ENCODE measurements around the gene TIPARP. TPM values are rescaled to one million over a fixed set of nuclear protein-coding genes. Genes with fewer than 3 reads are reported as not detected.

TIPARP gene
- total RNA-seq, 2 experiments from 2014 or later, result 50.9 to 59.9 TPM

- Mint-ChIP-seq H3K27me3 (no peaks in the 10 kb centered on the region), H3K27ac (no peak overlapping the region), H3K9me3 (no peaks in the 10 kb centered on the region), H3K36me3 (peaks cover 6% of the 10 kb centered on the region), H3K4me1 (peaks cover 16% of the 10 kb centered on the region), H3K4me3 (no peak overlapping the region)
- DNase-seq, result no peak
- no peak for ATAC-seq (ENCODE audit: low read depth)
- POLR2A ChIA-PET, result no interaction called here
Observed at GRCh38 chr3:156657862-156658731, 16.3 kb upstream of the TIPARP start.

GRCh38 chr3:156658732-156659090 lies 15.7 kb upstream of the TIPARP start:
- Mint-ChIP-seq H3K36me3 (peaks cover 8% of the 10 kb centered on the region), H3K27me3 (no peaks in the 10 kb centered on the region), H3K27ac (no peak overlapping the region), H3K9me3 (no peaks in the 10 kb centered on the region), H3K4me1 (peaks cover 20% of the 10 kb centered on the region), H3K4me3 (no peak overlapping the region)
- ATAC-seq (ENCODE audit: low read depth) (no peak), DNase-seq (no peak)
- POLR2A ChIA-PET, result no interaction called here

DNA sequence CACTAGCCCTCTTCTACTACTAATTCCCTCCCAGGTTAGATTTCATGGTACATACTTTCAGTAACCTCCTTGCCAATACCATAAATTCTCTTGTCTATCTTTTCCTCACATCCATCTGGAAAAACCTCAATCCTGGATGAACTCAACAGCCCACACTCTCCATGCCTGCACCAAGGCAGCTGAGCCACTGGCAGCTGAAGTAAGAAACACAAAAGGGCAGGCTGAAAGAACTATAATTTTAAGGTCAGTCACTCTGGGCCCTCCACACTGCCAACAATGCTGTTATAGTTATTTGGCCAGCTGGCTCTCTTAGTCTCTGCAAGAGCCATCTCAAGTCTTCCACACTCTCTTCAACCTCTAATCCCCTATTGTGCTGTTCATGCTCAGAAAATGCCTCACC lies 15.1 kb upstream of the TIPARP start:
- no peaks in the 10 kb centered on the region for H3K27me3 Mint-ChIP-seq
- no peaks in the 10 kb centered on the region for H3K9me3 Mint-ChIP-seq
- no peak overlapping the region for H3K27ac Mint-ChIP-seq
- peaks cover 8% of the 10 kb centered on the region for H3K36me3 Mint-ChIP-seq
- POLR2A ChIA-PET, result no interaction called here
- H3K4me1 Mint-ChIP-seq, result peaks cover 24% of the 10 kb centered on the region
- no peak overlapping the region for H3K4me3 Mint-ChIP-seq
- ATAC-seq (ENCODE audit: low read depth) (no peak), DNase-seq (no peak)

- ATAC-seq (ENCODE audit: low read depth), result no peak
- no peaks in the 10 kb centered on the region for H3K27me3 Mint-ChIP-seq
- H3K4me3 Mint-ChIP-seq, result peak overlapping the region; percentile 34
- H3K27ac Mint-ChIP-seq, result peak overlapping the region; percentile 58
- peaks cover 7% of the 10 kb centered on the region for H3K36me3 Mint-ChIP-seq
- peaks cover 42% of the 10 kb centered on the region for H3K4me1 Mint-ChIP-seq
- no peaks in the 10 kb centered on the region for H3K9me3 Mint-ChIP-seq
- POLR2A ChIA-PET, result interaction anchor here (1.2 kb wide), 1 partner anchor 12 kb away, joined by 3 read pairs; no protein-coding TSS in a partner anchor
- no peak for DNase-seq
Observed at GRCh38 chr3:156661155-156661554, 13.2 kb upstream of the TIPARP start.

DNA sequence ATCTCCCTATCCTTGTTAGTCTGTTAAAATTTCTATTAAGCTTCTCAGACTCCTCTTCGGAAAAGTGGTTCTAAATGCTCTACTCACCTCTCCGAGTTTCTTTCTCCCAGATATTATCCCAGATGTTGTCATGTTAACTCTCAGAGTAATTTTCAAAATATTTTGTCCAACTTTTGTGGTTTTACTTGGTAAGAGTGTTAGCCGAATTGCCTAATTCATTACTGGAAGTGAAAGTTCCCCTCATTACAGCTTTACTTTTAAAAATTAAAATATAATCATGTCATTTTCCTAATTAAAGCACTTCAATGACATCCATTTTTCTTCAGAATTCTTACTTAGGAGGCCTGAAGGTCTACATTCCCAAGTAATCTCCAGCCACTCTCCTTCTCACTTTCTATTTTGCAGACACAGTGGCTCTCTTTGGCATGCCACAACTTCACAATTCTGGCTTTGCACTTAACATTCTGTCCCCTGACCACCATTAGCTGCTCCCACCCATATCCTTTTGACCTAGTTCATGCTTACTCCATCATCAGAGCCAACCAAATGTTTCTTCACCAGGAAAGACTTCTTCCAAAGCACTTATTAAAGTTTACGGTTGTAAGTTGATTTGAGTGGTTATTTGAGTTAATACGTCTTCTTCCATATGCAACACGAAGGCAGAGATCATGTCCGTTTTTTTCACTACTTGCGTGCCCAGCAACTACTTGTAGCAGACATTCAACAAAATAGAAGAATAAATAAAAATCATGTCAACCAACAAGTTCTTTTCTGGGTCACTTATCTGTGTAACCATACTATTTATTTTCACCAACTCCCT lies 10.2 kb upstream of the TIPARP start:
- ATAC-seq (ENCODE audit: low read depth) (no peak), DNase-seq (no peak)
- no peaks in the 10 kb centered on the region for H3K9me3 Mint-ChIP-seq
- peaks cover 11% of the 10 kb centered on the region for H3K36me3 Mint-ChIP-seq
- H3K4me3 Mint-ChIP-seq, result peak overlapping the region; percentile 73
- peaks cover 64% of the 10 kb centered on the region for H3K4me1 Mint-ChIP-seq
- POLR2A ChIA-PET, result interaction anchor here (0.6 to 3.3 kb wide), 7 partner anchors 9 to 496 kb away, joined by 3 to 14 read pairs (median 10); partner anchors contain the start of genes CCNL1, SSR3 and TIPARP
- H3K27ac Mint-ChIP-seq, result peak overlapping the region; percentile 91
- H3K27me3 Mint-ChIP-seq, result no peaks in the 10 kb centered on the region

DNA sequence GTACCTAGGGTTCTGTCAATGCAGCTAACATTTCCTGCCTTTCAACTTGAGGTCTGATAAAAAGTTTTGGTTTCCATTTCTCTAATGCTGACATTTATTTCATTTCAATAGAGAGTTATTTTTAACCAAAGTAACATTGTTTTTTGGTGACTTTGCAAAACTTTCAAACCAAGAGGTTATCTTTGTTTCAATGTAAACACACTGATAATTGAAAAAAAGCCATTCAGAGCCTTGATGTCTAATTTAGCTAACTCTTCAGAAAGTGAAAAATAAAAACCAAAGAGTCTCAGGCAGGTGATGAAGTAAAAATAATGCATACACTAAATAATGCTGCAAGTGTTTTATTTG lies 9.6 kb upstream of the TIPARP start:
- Mint-ChIP-seq H3K9me3 (no peaks in the 10 kb centered on the region), H3K4me3 (peak overlapping the region; percentile 73), H3K27ac (peak overlapping the region; percentile 91), H3K27me3 (no peaks in the 10 kb centered on the region), H3K4me1 (peaks cover 64% of the 10 kb centered on the region), H3K36me3 (peaks cover 11% of the 10 kb centered on the region)
- ATAC-seq (ENCODE audit: low read depth) (peak; percentile 64), DNase-seq (no peak)
- POLR2A ChIA-PET, result interaction anchor here (0.6 to 3.3 kb wide), 8 partner anchors 9 to 495 kb away, joined by 3 to 14 read pairs (median 8); partner anchors contain the start of genes CCNL1, SSR3 and TIPARP

- H3K4me1 Mint-ChIP-seq, result peaks cover 64% of the 10 kb centered on the region
- peaks cover 11% of the 10 kb centered on the region for H3K36me3 Mint-ChIP-seq
- peak overlapping the region; percentile 91 for H3K27ac Mint-ChIP-seq
- H3K9me3 Mint-ChIP-seq, result no peaks in the 10 kb centered on the region
- H3K4me3 Mint-ChIP-seq, result peak overlapping the region; percentile 73
- DNase-seq (no peak), ATAC-seq (ENCODE audit: low read depth) (no peak)
- no peaks in the 10 kb centered on the region for H3K27me3 Mint-ChIP-seq
- POLR2A ChIA-PET, result interaction anchor here (0.6 to 3.3 kb wide), 8 partner anchors 8 to 495 kb away, joined by 3 to 14 read pairs (median 8); partner anchors contain the start of genes CCNL1, SSR3 and TIPARP
Observed at GRCh38 chr3:156665291-156665690, 9.1 kb upstream of the TIPARP start.

GRCh38 chr3:156666073-156666472 lies 8.3 kb upstream of the TIPARP start:
- POLR2A ChIA-PET, result interaction anchor here (1.0 to 3.3 kb wide), 2 partner anchors 9 to 23 kb away, joined by 7 to 14 read pairs; partner anchors contain the start of gene TIPARP
- H3K36me3 Mint-ChIP-seq, result peaks cover 11% of the 10 kb centered on the region
- DNase-seq (no peak), ATAC-seq (ENCODE audit: low read depth) (no peak)
- H3K27ac Mint-ChIP-seq, result peak overlapping the region; percentile 91
- H3K9me3 Mint-ChIP-seq, result no peaks in the 10 kb centered on the region
- no peaks in the 10 kb centered on the region for H3K27me3 Mint-ChIP-seq
- H3K4me1 Mint-ChIP-seq, result peaks cover 64% of the 10 kb centered on the region
- no peak overlapping the region for H3K4me3 Mint-ChIP-seq

GRCh38 chr3:156668073-156668763 lies 6.2 kb upstream of the TIPARP start:
- Mint-ChIP-seq H3K27ac (peak overlapping the region; percentile 53), H3K4me1 (peaks cover 53% of the 10 kb centered on the region), H3K9me3 (no peaks in the 10 kb centered on the region), H3K36me3 (peaks cover 8% of the 10 kb centered on the region), H3K27me3 (no peaks in the 10 kb centered on the region), H3K4me3 (peak overlapping the region; percentile 44)
- no peak for DNase-seq
- POLR2A ChIA-PET, result interaction anchor here (1.4 kb wide), 1 partner anchor 25 kb away, joined by 3 read pairs; no protein-coding TSS in a partner anchor
- ATAC-seq (ENCODE audit: low read depth), result peak; percentile 49

- POLR2A ChIA-PET, result interaction anchor here (1.7 kb wide), 1 partner anchor 8 kb away, joined by 6 read pairs; no protein-coding TSS in a partner anchor
- no peak overlapping the region for H3K27ac Mint-ChIP-seq
- peaks cover 6% of the 10 kb centered on the region for H3K36me3 Mint-ChIP-seq
- ATAC-seq (ENCODE audit: low read depth), result no peak
- no peak for DNase-seq
- H3K4me3 Mint-ChIP-seq, result no peak overlapping the region
- H3K4me1 Mint-ChIP-seq, result peaks cover 45% of the 10 kb centered on the region
- no peaks in the 10 kb centered on the region for H3K27me3 Mint-ChIP-seq
- no peaks in the 10 kb centered on the region for H3K9me3 Mint-ChIP-seq
Observed at GRCh38 chr3:156670077-156670476, 4.3 kb upstream of the TIPARP start.

DNA sequence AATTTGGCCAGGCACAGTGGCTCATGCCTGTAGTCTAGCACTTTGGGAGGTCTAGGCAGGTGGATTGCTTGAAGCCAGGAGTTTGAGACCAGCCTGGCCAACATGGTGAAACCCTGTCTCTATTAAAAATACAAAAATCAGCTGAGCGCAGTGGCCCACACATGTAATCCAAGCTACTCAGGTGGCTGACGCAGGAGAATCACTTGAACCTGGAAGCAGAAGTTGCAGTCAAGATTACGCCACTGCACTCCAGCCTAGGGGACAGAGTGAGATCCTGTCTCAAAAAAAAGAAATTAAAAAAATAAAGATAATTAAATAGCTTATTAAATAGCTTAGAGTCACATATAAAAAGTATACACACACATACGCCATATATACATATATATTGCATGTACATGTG lies 3.7 kb upstream of the TIPARP start:
- Mint-ChIP-seq H3K9me3 (no peaks in the 10 kb centered on the region), H3K27me3 (no peaks in the 10 kb centered on the region), H3K4me3 (no peak overlapping the region), H3K27ac (no peak overlapping the region), H3K4me1 (peaks cover 39% of the 10 kb centered on the region), H3K36me3 (peaks cover 6% of the 10 kb centered on the region)
- ATAC-seq (ENCODE audit: low read depth) (no peak), DNase-seq (no peak)
- POLR2A ChIA-PET, result interaction anchor here (0.6 to 1.7 kb wide), 2 partner anchors 9 to 11 kb away, joined by 6 to 9 read pairs; no protein-coding TSS in a partner anchor

DNA sequence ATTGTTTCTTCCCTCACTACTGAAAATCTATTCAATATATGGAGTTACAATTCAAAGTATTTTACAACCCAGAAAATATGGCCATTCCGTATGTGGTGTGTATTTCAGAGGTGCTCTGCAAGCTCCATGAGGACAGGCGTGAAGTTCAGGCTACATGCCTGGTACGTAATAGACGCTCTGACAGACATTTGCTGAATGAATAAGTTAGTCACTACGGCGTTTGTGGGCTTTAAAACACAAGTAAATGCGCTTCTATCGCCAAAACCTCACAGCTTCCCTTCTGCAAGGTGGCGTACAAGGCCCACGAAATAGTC lies 701 bp upstream of the TIPARP start:
- H3K27me3 Mint-ChIP-seq, result no peaks in the 10 kb centered on the region
- peak overlapping the region; percentile 96 for H3K27ac Mint-ChIP-seq
- peak overlapping the region; percentile 92 for H3K4me3 Mint-ChIP-seq
- ATAC-seq (ENCODE audit: low read depth) (no peak), DNase-seq (no peak)
- H3K4me1 Mint-ChIP-seq, result peaks cover 44% of the 10 kb centered on the region
- POLR2A ChIA-PET, result interaction anchor here (0.6 to 4.6 kb wide), 14 partner anchors 9 to 456 kb away, joined by 3 to 37 read pairs (median 4); partner anchors contain the start of gene SSR3
- H3K36me3 Mint-ChIP-seq, result peaks cover 17% of the 10 kb centered on the region
- H3K9me3 Mint-ChIP-seq, result no peaks in the 10 kb centered on the region

Measured in activated naive CD8-positive, alpha-beta T cell treated with anti-CD3 and anti-CD28 coated beads, Interleukin-2, amount 10 ng/mL, durations not matched to agents 7 days and 5 days (primary cell).